D721Med (cell line): Measurements from ENCODE around the gene IL19.

ENCODE experiments used
- DNase-seq: peaks from one replicate; pipeline ENCODE4 v3.0.0; 2011; ENCODE audit warnings: low spot score; ENCODE audit not compliant: insufficient read length
- FAIRE-seq: peaks from 2 replicates; lab custom pipeline; 2011; peaks lifted over from hg19 to GRCh38; lab: Jason Lieb, UNC
- CTCF ChIP-seq: IDR thresholded peaks from 2 replicates; pipeline ENCODE4 v1.5.1; 2012; ENCODE audit warnings: mild to moderate bottlenecking, control low read depth; ENCODE audit not compliant: insufficient read depth; ENCODE audit errors: missing control alignments

The IL19 gene

GRCh38 chr1:206839857-206840256 lies 69.3 kb downstream of the IL19 start:
- FAIRE-seq (no peak), DNase-seq (no peak)
- no peak for TF ChIP-seq CTCF

- no peak for DNase-seq
- no peak for FAIRE-seq
- TF ChIP-seq CTCF = no peak
These were observed 71.2 kb downstream of the IL19 start for GRCh38 chr1:206841609-206842323.

GRCh38 chr1:206842854-206843253 lies 72.3 kb downstream of the IL19 start:
- FAIRE-seq (no peak), DNase-seq (no peak)
- no peak for TF ChIP-seq CTCF

- DNase-seq (no peak), FAIRE-seq (no peak)
- no peak for TF ChIP-seq CTCF
These were observed 73.1 kb downstream of the IL19 start for GRCh38 chr1:206843626-206844025.

GRCh38 chr1:206846487-206846886 lies 75.9 kb downstream of the IL19 start:
- no peak for DNase-seq
- FAIRE-seq = no peak
- TF ChIP-seq CTCF = no peak

GRCh38 chr1:206847337-206847834 lies 76.8 kb downstream of the IL19 start:
- no peak for FAIRE-seq
- TF ChIP-seq CTCF = no peak

GRCh38 chr1:206847946-206848345 lies 77.4 kb downstream of the IL19 start:
- DNase-seq (no peak), FAIRE-seq (no peak)
- no peak for TF ChIP-seq CTCF

More at GRCh38 chr1:206847337-206847834, 76.8 kb downstream of the IL19 start:
- no peak for DNase-seq
